Hepatic stellate cell (primary cell): ENCODE results near the gene YWHAG.
"Not testable (repeated sequence)": the region's sequence is repeated elsewhere in the genome, so short reads cannot be mapped to it uniquely, and the experiment has no call there.

Experiments
- DNase-seq: peaks from one replicate; pipeline ENCODE4 v3.0.0; 2011; ENCODE audit warnings: low spot score

Gene YWHAG

DNA sequence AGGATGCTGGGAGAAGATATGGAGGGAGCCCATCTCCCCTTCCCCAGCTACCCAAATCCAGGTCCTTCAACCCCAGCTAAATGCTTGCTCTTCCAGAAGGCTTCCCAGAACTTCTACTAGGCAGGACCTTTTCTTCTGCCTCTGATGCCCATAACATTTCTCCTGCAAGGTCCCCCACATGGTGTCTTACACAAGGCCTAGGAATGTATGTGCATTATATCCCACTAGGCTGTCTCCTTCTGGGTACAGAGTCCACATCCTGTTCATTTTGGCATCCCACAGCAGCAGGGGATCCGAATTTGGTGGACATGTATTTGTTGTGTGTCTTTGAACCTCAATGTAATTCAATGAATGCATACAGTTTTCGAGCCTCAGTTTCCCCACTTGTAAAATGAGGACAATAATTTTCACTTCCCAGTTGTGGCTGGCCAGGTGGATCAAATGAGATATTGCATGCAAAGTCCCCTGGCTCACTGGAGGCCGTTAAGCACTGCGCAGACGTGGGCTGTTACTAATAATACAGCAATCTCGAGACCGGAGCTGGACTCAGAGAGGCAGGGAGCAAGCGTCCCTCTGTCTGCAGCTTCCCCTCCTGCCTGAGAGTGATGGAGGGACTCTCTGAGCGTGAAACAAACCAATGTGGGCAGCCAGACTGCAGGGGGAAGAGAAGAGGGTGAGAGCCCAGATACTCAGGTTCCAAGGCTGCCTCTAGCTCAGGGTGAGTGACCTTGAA lies 18.6 kb upstream of the YWHAG start:
- no peak for DNase-seq

- no peak for DNase-seq
These were observed 16.5 kb upstream of the YWHAG start for GRCh38 chr7:76375251-76375650.

- DNase-seq = no peak
These were observed 14.4 kb upstream of the YWHAG start for GRCh38 chr7:76372984-76373833.

- no peak for DNase-seq
These were observed 12.6 kb upstream of the YWHAG start for GRCh38 chr7:76371396-76371795.

DNA sequence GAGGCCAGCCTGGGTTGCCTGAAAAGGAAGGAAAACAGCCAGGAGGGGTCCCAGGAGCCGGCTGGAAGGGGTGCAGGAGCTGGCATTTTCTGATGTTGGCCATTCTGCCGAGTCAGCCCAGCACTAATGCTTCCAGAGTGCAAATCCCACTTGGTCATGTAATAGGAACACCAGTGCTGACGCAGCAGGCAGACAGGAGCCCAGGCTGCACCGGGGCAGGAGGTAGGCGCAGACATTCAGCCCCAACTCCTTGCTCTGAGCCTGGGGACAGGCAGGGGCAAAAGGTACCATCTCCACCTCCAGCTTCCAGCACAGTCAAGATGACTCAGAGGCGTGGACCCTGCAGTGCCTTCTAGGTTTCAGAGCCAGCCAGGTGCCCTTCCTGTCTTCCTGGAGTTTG lies 10.2 kb upstream of the YWHAG start:
- no peak for DNase-seq

GRCh38 chr7:76368190-76368589 lies 9.4 kb upstream of the YWHAG start:
- DNase-seq = no peak

DNA sequence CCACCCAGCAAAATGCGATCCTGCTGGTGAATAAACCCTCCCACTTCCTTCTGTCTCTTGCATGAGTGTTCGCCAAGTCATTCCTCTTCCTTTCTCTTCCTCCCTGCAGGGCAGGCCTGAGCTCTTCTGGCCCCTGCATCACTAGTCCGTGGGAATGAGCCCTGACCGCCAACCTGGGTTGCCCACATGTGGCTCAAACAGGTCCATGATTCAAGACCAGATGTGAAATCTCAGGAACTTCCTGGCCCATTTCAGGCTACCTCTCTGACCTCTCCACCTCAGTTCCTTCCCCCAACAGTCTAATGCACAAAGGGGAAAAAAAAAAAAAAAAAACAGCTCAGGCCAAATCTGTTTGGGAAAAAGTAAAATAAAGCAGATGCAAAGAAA lies 5.4 kb upstream of the YWHAG start:
- DNase-seq = peak; percentile 44

DNA sequence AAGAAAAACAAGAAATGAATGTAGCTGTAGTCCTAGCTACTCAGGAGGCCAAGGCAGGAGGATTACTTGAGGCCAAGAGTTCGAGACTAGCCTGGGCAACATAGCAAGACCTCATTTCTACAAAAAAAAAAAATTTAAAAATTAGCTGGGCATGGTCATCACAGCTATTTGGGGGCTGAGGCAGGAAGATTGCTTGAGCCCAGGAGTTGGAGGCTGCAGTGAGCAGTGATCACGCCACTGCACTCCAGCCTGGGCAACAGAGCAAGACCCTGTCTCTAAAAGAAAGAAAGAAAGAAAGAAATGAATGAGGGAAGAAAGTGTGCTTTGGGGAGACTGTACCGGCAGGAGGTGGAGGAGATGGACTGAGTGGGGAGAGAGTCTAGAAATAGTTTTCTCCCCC lies 5.0 kb upstream of the YWHAG start:
- DNase-seq = not testable (repeated sequence)

DNA sequence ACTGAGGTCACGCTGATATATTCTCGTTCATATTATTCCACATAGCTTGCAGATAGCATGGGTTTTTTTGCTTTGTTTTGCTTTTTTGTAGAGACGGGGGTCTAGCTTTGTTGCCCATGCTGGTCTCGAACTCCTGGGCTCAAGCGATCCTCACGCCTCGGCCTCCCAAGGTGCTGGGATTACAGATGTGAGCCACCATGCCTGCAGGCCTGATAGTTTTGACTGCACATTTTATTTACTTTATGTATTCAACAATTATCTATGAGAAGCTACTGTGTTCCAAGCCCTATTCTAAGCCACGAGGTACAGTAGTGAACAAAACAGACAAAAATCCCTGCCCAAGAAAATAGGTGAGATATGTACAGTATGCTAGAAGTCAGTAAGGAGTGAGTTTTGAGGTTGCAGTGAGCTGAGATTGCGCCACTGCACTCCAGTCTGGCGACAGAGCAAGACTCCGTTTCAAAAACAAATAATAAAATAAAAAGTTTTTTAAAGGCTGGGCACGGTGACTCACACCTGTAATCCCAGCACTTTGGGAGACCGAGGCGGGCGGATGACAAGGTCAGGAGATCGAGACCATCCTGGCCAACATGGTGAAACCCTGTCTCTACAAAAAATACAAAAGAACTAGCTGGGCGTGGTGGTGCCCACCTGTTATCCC lies 1.3 kb upstream of the YWHAG start:
- no peak for DNase-seq

GRCh38 chr7:76359111-76359977 lies 553 bp upstream of the YWHAG start:
- peak; percentile 97 for DNase-seq

GRCh38 chr7:76358011-76358480 lies 745 bp downstream of the YWHAG start:
- DNase-seq = peak; percentile 22

DNA sequence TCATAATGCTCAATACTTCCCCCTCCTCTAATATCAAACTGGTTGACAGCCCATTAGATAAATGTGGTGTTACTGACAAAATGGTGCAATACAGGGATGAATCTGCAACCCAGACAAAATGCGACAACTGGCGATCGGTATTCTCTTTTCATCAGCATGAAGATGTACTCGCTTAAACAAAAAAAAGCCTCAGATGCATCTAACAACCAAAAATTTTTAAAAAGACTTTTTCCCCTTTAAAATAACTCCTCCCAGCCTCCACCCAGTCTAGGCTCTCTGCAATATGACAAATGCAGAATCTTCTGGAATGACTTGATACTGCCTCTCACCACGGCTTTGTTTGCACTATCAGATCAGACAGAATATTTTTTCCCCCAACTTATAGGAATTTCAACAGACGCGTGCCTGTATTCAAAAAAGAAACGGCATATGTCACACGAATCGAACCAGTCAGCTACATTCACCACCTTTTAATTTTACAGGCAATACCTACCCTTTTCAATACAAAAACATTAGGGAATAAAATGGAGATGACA lies 1.2 kb downstream of the YWHAG start:
- no peak for DNase-seq

DNA sequence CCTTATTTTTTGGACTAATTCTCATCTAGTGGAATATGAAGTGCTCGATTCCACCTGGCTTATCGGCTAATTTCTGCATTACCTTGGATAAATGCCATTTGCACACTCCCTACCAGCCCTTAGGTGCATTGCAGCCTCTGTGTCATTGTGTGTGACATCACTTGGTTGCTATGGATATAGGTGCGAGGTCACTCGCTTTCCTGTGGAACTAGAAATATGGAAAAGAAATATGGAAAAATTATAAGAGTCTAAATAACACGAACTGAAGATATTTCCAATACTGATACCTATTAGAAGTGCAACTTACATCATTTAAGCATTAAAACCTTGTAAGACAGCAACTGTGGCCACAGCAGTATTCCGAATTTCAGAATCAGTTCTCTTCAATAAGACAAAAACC lies 2.0 kb downstream of the YWHAG start:
- no peak for DNase-seq

- DNase-seq = no peak
These were observed 2.7 kb downstream of the YWHAG start for GRCh38 chr7:76356115-76356514.

- DNase-seq = no peak
These were observed 3.6 kb downstream of the YWHAG start for GRCh38 chr7:76354981-76355730.

- no peak for DNase-seq
These were observed 4.3 kb downstream of the YWHAG start for GRCh38 chr7:76354516-76354915.

DNA sequence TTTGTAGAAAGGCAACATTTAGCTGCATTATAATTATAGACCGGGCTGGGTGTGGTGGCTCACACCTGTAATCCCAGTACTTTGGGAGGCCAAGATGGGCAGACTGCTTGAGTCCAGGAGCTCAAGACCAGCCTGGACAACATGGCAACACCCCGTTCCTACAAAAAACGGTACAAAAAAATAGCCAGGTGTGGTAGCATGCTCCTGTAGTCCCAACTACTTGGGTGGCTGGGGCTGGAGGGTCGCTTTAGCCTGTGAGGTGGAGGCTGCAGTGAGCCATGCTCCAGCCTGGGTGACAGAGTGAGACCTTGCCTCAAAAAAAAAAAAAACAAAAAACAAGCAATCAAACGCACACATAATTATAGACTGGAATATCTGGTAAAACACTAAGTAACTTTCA lies 5.0 kb downstream of the YWHAG start:
- DNase-seq = no peak

GRCh38 chr7:76352193-76352592 lies 6.6 kb downstream of the YWHAG start:
- DNase-seq = peak; percentile 14

DNA sequence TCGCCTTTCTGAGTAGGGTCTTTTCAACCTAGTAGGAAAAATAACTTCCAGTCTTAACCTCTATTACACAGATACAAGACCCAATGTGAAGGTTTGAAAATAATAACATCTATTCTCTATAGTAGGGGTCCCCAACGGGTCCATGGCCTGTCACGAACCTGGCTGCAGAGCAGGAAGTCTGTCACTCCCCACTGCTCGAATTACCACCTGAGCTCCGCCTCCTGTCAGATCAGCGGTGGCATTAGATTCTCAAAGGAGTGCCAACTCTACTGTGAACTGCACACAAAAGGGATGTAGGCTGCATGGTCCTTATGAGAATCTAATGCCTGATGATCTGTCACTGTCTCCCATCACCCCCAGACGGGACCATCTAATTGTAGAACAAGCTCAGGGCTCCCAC lies 7.4 kb downstream of the YWHAG start:
- no peak for DNase-seq

DNA sequence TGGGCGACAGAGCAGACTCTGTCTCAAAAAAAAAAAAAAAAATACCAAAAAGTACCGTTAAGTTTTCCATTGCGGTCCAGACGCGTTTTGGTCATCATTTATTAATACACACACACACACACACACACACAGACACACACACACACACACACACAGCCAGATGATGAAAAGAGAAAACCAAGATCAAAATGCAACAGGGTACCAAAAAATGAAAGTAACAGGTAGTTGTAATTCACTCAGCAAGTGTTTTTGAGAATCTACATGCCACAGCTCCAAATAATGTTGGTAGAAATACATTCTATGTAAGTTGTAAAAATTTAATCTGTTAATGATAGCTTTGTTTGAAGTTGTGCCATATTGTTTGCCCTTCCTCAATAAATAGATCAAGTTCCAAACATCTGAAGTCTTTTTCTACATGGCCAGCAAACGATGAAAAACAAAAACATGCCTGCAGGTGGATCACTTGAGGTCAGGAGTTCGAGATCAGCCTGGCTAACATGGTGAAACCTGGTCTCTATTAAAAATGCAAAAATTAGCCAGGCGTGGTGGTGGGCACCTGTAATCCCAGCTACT lies 9.4 kb downstream of the YWHAG start:
- DNase-seq = no peak

DNA sequence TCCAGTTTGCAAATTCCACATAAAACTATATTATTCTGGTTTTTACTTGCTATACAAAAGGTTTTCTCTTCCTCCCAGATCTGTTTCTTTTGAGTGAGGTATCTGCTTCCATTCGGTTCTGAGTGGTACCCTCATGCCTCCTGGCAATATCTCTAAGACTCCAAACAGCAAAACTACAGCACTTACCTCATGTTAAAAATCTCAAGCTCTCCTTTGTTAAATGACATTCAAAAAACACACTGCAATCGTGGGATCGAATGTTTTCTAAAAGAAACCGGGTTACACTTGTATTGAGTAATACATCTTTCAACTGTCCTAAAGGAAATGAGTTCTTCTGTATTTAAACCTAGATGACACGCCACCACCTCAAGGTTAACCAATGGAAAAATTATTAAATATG lies 11.1 kb downstream of the YWHAG start:
- DNase-seq = no peak
